H1 (cell line): Measurements from ENCODE around the gene CAST. TPM values are rescaled to one million over a fixed set of nuclear protein-coding genes. Genes with fewer than 3 reads are reported as not detected.

ENCODE experiments used
- CTCF ChIA-PET: fragments of 300-600 bp; sonication (Branson Sonifier 250); formaldehyde crosslinking; loops from one replicate; lab custom pipeline; 2021; ENCODE audit not compliant: partially characterized antibody; lab: Charles Lee
- POLR2A ChIA-PET: fragments of 300-600 bp; sonication (Branson Sonifier 250); formaldehyde crosslinking; loops from one replicate; lab custom pipeline; 2021; ENCODE audit warnings: inconsistent platforms; ENCODE audit not compliant: partially characterized antibody; lab: Charles Lee
- DNase-seq, 2 experiments: peaks; one replicate each; pipeline versions ENCODE4 v3.0.0 to v3.0.0-alpha.2; 2010 to 2022; ENCODE audit warnings: low spot score in 2 of 2, low read depth in 1 of 2, mixed read lengths in 1 of 2
- FAIRE-seq: peaks from 2 replicates; lab custom pipeline; 2011; peaks lifted over from hg19 to GRCh38; lab: Jason Lieb, UNC
- H2AFZ ChIP-seq: 2 replicates; pipeline ENCODE4 v1.8.1; 2012; ENCODE audit warnings: low read length, inconsistent platforms
- H2AK5ac ChIP-seq: 2 replicates; pipeline ENCODE4 v1.6.1; 2013; ENCODE audit warnings: low read depth, low read length
- H2BK120ac ChIP-seq: replicated peaks from 2 replicates; pipeline ENCODE3; 2013; ENCODE audit warnings: low read depth, low read length, inconsistent platforms
- H2BK12ac ChIP-seq: 2 replicates; pipeline ENCODE4 v1.6.1; 2013; ENCODE audit warnings: low read depth, low read length
- H2BK15ac ChIP-seq: 2 replicates; pipeline ENCODE4 v1.6.1; 2013; ENCODE audit warnings: low read length
- H2BK20ac ChIP-seq: 2 replicates; pipeline ENCODE4 v1.6.1; 2013; ENCODE audit warnings: low read length
- H2BK5ac ChIP-seq: 2 replicates; pipeline ENCODE4 v1.6.1; 2013; ENCODE audit warnings: low read depth, low read length
- H3K14ac ChIP-seq: 2 replicates; pipeline ENCODE4 v1.6.1; 2013; ENCODE audit warnings: inconsistent platforms; ENCODE audit not compliant: insufficient read length
- H3K18ac ChIP-seq: 2 replicates; pipeline ENCODE4 v1.6.1; 2013; ENCODE audit warnings: low read length; ENCODE audit errors: extremely low read depth
- H3K23ac ChIP-seq: 2 replicates; pipeline ENCODE4 v1.6.1; 2013; ENCODE audit warnings: inconsistent platforms; ENCODE audit not compliant: insufficient read length
- H3K23me2 ChIP-seq: 2 replicates; pipeline ENCODE4 v1.6.1; 2013; ENCODE audit warnings: low read depth, low read length
- H3K27ac ChIP-seq: 2 replicates; pipeline ENCODE4 v1.6.1; 2011; ENCODE audit warnings: low read depth, low read length, inconsistent platforms
- H3K27me3 ChIP-seq, 4 experiments: replicated peaks in 1 of 4; 1 replicate in 1 of 4; 2 replicates in 3 of 4; pipeline versions ENCODE4 v1.6.1 to v1.8.1; 2011 to 2013; ENCODE audit warnings: low read length in 3 of 4, mild to moderate bottlenecking in 3 of 4, inconsistent platforms in 2 of 4, mixed read lengths in 2 of 4, moderate library complexity in 1 of 4; ENCODE audit not compliant: control insufficient read depth in 3 of 4, insufficient read depth in 3 of 4; ENCODE audit errors: extremely low read depth in 1 of 4
- H3K36me3 ChIP-seq, 4 experiments: 2 replicates each; pipeline versions ENCODE4 v1.6.1 to v1.8.1; 2011 to 2013; ENCODE audit warnings: mild to moderate bottlenecking in 4 of 4, low read length in 3 of 4, moderate library complexity in 2 of 4, control low read depth in 1 of 4, inconsistent platforms in 1 of 4; ENCODE audit not compliant: insufficient read depth in 4 of 4, control insufficient read depth in 2 of 4
- H3K4ac ChIP-seq: replicated peaks from 2 replicates; pipeline ENCODE3; 2013; ENCODE audit warnings: low read length, low read depth, mixed read lengths, inconsistent platforms; ENCODE audit not compliant: insufficient read length
- H3K4me1 ChIP-seq, 4 experiments: replicated peaks in 1 of 4; 1 replicate in 1 of 4; 2 replicates in 3 of 4; pipeline versions ENCODE4 v1.6.1 to v1.8.1; 2011 to 2013; ENCODE audit warnings: low read length in 3 of 4, inconsistent platforms in 2 of 4, mixed read lengths in 1 of 4; ENCODE audit not compliant: insufficient read depth in 4 of 4, control insufficient read depth in 3 of 4
- H3K4me2 ChIP-seq, 2 experiments: 2 replicates each; pipeline versions ENCODE4 v1.6.1 to v1.8.1; 2011 to 2013; ENCODE audit warnings: low read depth in 2 of 2, low read length in 2 of 2, control low read depth in 1 of 2, inconsistent platforms in 1 of 2, mild to moderate bottlenecking in 1 of 2; ENCODE audit not compliant: insufficient read depth in 1 of 2
- H3K4me3 ChIP-seq, 4 experiments: fragments of 200-600, 300-600 bp in 1 of 4; sonication (generic), shearing (Covaris generic), sonication (Bioruptor Twin) in 1 of 4; 2 replicates each; pipeline versions ENCODE4 v1.5.1 to v1.8.1; 2011 to 2016; ENCODE audit warnings: low read length in 4 of 4, low read depth in 3 of 4, control low read depth in 2 of 4, inconsistent platforms in 2 of 4, mild to moderate bottlenecking in 2 of 4, mixed read lengths in 1 of 4, moderate library complexity in 1 of 4; ENCODE audit not compliant: insufficient read depth in 2 of 4; ENCODE audit errors: extremely low read depth in 1 of 4
- H3K56ac ChIP-seq: replicated peaks from 2 replicates; pipeline ENCODE3; 2013; ENCODE audit warnings: low read depth, mild to moderate bottlenecking, mixed read lengths, low read length, inconsistent platforms; ENCODE audit not compliant: insufficient read length
- H3K79me1 ChIP-seq: 2 replicates; pipeline ENCODE4 v1.6.1; 2013; ENCODE audit warnings: low read depth, low read length, control low read depth
- H3K79me2 ChIP-seq, 2 experiments: 2 replicates each; pipeline versions ENCODE4 v1.6.1 to v1.8.1; 2012 to 2013; ENCODE audit warnings: low read length in 2 of 2, mild to moderate bottlenecking in 2 of 2, inconsistent platforms in 1 of 2; ENCODE audit not compliant: insufficient read depth in 2 of 2, control insufficient read depth in 1 of 2
- H3K9ac ChIP-seq, 4 experiments: replicated peaks in 1 of 4; 1 replicate in 1 of 4; 2 replicates in 3 of 4; pipeline versions ENCODE4 v1.6.1 to v1.8.1; 2011 to 2013; ENCODE audit warnings: low read depth in 3 of 4, low read length in 3 of 4, control low read depth in 2 of 4, mild to moderate bottlenecking in 2 of 4, moderate library complexity in 2 of 4, inconsistent platforms in 1 of 4; ENCODE audit errors: extremely low read depth in 1 of 4
- H3K9me3 ChIP-seq, 2 experiments: 2 replicates each; pipeline versions ENCODE4 v1.6.1 to v1.8.1; 2012 to 2013; ENCODE audit warnings: mild to moderate bottlenecking in 2 of 2, moderate library complexity in 2 of 2, control low read depth in 1 of 2, inconsistent platforms in 1 of 2, low read depth in 1 of 2, low read length in 1 of 2, mixed read lengths in 1 of 2; ENCODE audit not compliant: insufficient read depth in 2 of 2
- H4K20me1 ChIP-seq, 2 experiments: replicated peaks in 1 of 2; 2 replicates each; pipeline versions ENCODE3 to v1.8.1; 2011 to 2013; ENCODE audit warnings: inconsistent platforms in 2 of 2, low read length in 2 of 2, mild to moderate bottlenecking in 1 of 2; ENCODE audit not compliant: insufficient read depth in 2 of 2, control insufficient read depth in 1 of 2
- H4K5ac ChIP-seq: 2 replicates; pipeline ENCODE4 v1.6.1; 2013; ENCODE audit warnings: low read length, low read depth, mixed read lengths, inconsistent platforms; ENCODE audit not compliant: insufficient read length
- H4K8ac ChIP-seq: 2 replicates; pipeline ENCODE4 v1.8.0; 2013; ENCODE audit warnings: mild to moderate bottlenecking, moderate library complexity, low read length, inconsistent platforms; ENCODE audit not compliant: insufficient read depth; ENCODE audit errors: extremely low read depth
- H4K91ac ChIP-seq: replicated peaks from 2 replicates; pipeline ENCODE3; 2013; ENCODE audit warnings: low read length, mixed read lengths, inconsistent platforms; ENCODE audit not compliant: insufficient read length
- ASH2L ChIP-seq: fragments of 200-600, 300-600 bp; sonication (generic); IDR thresholded peaks from one replicate; pipeline ENCODE4 v1.7.1; 2017; ENCODE audit warnings: low read length
- CHD1 ChIP-seq: IDR thresholded peaks from 2 replicates; pipeline ENCODE4 v1.6.1; 2012; ENCODE audit warnings: low read depth, low read length, improper control_type of control experiment
- EGR1 ChIP-seq: IDR thresholded peaks from 2 replicates; pipeline ENCODE4 v1.6.1; 2011; ENCODE audit warnings: low read depth, low read length, borderline replicate concordance
- KDM1A ChIP-seq: fragments of 200-600, 300-600 bp; sonication (generic); IDR thresholded peaks from 2 replicates; pipeline ENCODE4 v1.7.1; 2016; ENCODE audit warnings: mild to moderate bottlenecking, low read length, borderline replicate concordance
- PHF8 ChIP-seq: fragments of 200-600 bp; sonication (generic); conservative IDR thresholded peaks from 2 replicates; pipeline ENCODE4 v1.7.1; 2012; ENCODE audit warnings: low read depth, mild to moderate bottlenecking, inconsistent platforms, low read length, moderate library complexity
- RAD21 ChIP-seq, 2 experiments: IDR thresholded peaks in 1 of 2; conservative IDR thresholded peaks in 1 of 2; 2 replicates each; pipeline ENCODE4 v1.6.1; 2011; ENCODE audit warnings: low read depth in 2 of 2, low read length in 2 of 2, improper control_type of control experiment in 1 of 2, inconsistent platforms in 1 of 2, mild to moderate bottlenecking in 1 of 2, moderate library complexity in 1 of 2
- TAF1 ChIP-seq: IDR thresholded peaks from 2 replicates; pipeline ENCODE4 v1.6.1; 2011; ENCODE audit warnings: mild to moderate bottlenecking, low read depth, low read length
- TBP ChIP-seq: IDR thresholded peaks from 2 replicates; pipeline ENCODE4 v1.6.1; 2011; ENCODE audit warnings: low read depth, low read length, improper control_type of control experiment
- WGBS, 2 experiments: shearing (Covaris generic) in 1 of 2; methylation state at CpG; one replicate each; pipeline versions ENCODE4 v1.1.6 to v1.1.7; 2013 to 2015; ENCODE audit warnings: low lambda C conversion rate in 2 of 2, mixed read lengths in 2 of 2, inconsistent platforms in 1 of 2, low coverage in 1 of 2, missing lambda C conversion rate in 1 of 2; ENCODE audit not compliant: insufficient replicate concordance in 2 of 2, insufficient coverage in 1 of 2, insufficient read length in 1 of 2; ENCODE audit errors: extremely low coverage in 1 of 2, missing lambda C conversion rate in 1 of 2; 5-methylcytosine and 5-hydroxymethylcytosine counted together
- polyA plus RNA-seq, 7 experiments: library from polyadenylated mRNA; depleted of rRNA in 3 of 7; stranded (reverse) in 5 of 7; unstranded in 2 of 7; fragments of >200 nt in 5 of 7; fragments of 200-250 nt in 2 of 7; gene quantifications; 1 replicate in 5 of 7; 2 replicates in 1 of 7; 4 replicates in 1 of 7; pipeline versions ENCODE4 v1.2.1 to v1.2.3, GENCODE V29; 2011 to 2013; ENCODE audit warnings: missing spikeins in 2 of 7, mixed read lengths in 2 of 7
- total RNA-seq: library from RNA; stranded (reverse); fragmentation: NEBNext Ultra II Directional; extraction: Animal tissue kit (Norgen Biotek cat#: 25700); gene quantifications from 2 replicates; pipeline ENCODE4 v1.2.1, GENCODE V29; 2021

CAST gene
- total and polyA plus RNA-seq, 2 of the 8 experiments (the other 6 are each of a cell fraction or from before 2014, with no cell fraction given) = 9.0 to 48.2 TPM

DNA sequence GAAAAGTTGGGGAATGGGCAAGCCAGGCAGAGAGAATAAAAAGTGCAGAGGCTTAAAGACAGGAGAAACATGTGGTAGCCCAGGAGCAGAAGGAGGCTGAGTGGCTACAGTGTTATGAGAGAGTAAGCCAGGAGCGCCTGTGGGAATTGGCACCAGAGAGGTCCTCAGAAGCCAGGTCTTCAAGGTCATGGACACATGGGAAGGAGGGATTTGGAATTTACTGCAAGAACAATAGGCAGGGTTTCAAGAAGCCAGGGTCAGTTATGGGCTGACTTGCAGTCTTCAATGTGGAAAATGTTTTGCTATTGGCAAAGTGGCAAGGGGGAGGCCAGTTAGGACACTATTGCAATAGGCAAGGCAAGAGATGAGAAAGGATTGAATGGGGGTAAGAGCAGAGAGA, 116.2 kb downstream of the CAST start:
- H3K36me3 ChIP-seq = peaks cover 0 to 3% (median 0%) of the 10 kb centered on the region in 4 experiments; a peak in 2 of 8 replicates
- H4K20me1 ChIP-seq = no peaks in the 10 kb centered on the region
- H2AFZ ChIP-seq = no peak overlapping the region
- no peak for FAIRE-seq
- H4K5ac ChIP-seq = no peak overlapping the region
- TF ChIP-seq CHD1 (no peak), EGR1 (no peak), KDM1A (no peak), ASH2L (no peak), RAD21 (IDR thresholded peaks at IDR 0.05 in 1 of 2, conservative IDR thresholded peaks at IDR 0.05 in 1 of 2; ENCODE audit: low read depth in 2 of 2, low read length in 2 of 2) (no peak), TAF1 (no peak), PHF8 (no peak), TBP (no peak)
- H4K91ac ChIP-seq = no peak overlapping the region
- WGBS, 2 experiments = 92% methylated on average over 1 of the region's 1 CpG; no CpG with 5 or more reads in 1 of the 2 experiments
- H3K14ac ChIP-seq = no peak overlapping the region
- H2AK5ac ChIP-seq = no peak overlapping the region
- no peak overlapping the region for H3K27ac ChIP-seq
- no peak overlapping the region for H3K18ac ChIP-seq
- no peaks in the 10 kb centered on the region for H3K79me2 ChIP-seq
- H3K4me1 ChIP-seq = no peaks in the 10 kb centered on the region
- H2BK120ac ChIP-seq = no peak overlapping the region
- no peak overlapping the region for H2BK15ac ChIP-seq
- no peak overlapping the region for H2BK12ac ChIP-seq
- H4K8ac ChIP-seq = no peak overlapping the region
- no peak overlapping the region for H3K9ac ChIP-seq
- no peak for DNase-seq
- no peaks in the 10 kb centered on the region for H3K9me3 ChIP-seq
- H3K56ac ChIP-seq = no peak overlapping the region
- no peak overlapping the region for H2BK20ac ChIP-seq
- H3K27me3 ChIP-seq = no peaks in the 10 kb centered on the region
- no peak overlapping the region for H3K4me2 ChIP-seq
- ChIA-PET CTCF (no interaction called here), POLR2A (no interaction called here)
- H2BK5ac ChIP-seq = no peak overlapping the region
- H3K23me2 ChIP-seq = no peaks in the 10 kb centered on the region
- no peak overlapping the region for H3K4ac ChIP-seq
- H3K79me1 ChIP-seq = no peaks in the 10 kb centered on the region
- no peak overlapping the region for H3K23ac ChIP-seq
- H3K4me3 ChIP-seq = no peak overlapping the region
